GM18498 (cell line): ENCODE results near the gene ITGAL.

Experiments used
- ATAC-seq: cut with Tn5 transposase; IDR thresholded peaks from one replicate; pipeline ENCODE4 v1.9.1; 2021; ENCODE audit warnings: mild to moderate bottlenecking, moderate library complexity; ENCODE audit not compliant: unreplicated experiment

ITGAL gene

DNA sequence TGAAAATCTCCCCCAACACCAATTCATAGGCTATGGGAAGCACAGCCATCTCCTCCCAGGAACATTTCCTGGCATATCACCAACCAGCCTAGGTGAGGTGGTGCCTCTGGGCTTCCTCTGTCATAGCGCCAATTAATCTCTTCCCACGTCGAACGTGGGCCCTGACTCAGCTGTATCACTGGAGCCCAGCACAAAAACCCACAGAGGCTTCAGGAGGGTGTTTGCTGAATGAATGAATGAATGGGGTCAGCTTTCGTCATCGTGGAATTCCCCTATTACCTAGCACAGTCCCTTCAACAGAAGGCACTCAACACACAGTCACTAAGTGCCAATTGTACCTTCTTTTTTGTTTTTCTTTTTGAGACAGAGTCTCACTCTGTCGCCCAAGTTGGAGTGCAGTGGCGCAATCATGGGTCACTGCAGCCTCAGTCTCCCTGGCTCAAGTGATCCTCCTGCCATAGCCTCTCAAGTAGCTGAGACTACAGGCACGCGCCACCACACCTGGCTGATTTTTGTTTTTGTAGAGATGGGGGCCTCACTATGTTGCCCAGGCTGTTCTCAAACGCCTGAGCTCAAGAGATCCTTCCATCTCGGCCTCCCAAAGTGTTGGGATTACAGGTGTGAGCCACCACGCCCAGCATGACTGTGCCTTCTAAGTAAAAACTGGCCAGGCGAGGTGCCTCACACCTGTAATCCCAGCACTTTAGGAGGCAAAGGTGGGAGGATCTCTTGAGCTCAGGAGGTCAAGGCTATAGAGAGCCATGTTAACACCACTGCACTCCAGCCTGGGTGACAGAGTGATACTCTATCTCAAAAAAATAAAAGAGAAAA is 94.8 kb downstream of the ITGAL start:
- no peak for ATAC-seq

DNA sequence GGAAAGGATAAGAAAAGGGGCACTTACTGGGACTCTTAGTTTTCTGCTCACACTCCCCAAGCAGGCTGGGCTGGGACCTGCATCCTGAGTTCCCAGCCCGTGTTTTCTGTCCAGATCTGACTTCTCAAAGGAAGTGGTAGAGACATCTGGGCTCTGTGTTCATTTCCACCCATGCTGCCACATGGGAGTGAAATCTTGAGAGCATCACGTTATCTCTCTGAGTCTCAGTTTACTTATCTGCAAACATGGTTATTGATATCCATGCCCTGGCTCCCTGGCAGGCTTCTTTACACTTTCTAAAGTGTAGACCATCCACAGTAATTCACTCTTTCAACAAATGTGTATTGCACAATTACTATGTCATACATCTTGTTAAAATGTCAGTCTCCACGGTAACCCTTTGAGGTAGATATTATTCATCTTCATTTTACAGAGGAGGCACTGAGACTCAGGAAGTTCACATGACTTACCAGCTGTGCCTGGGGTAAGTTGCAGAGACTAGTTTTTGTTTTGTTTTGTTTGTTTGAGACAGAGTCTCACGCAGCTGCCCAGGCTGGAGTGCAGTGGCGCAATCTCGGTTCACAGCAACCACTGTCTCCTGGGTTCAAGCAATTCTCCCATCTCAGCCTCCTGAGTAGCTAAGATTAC is 95.6 kb downstream of the ITGAL start:
- no peak for ATAC-seq

DNA sequence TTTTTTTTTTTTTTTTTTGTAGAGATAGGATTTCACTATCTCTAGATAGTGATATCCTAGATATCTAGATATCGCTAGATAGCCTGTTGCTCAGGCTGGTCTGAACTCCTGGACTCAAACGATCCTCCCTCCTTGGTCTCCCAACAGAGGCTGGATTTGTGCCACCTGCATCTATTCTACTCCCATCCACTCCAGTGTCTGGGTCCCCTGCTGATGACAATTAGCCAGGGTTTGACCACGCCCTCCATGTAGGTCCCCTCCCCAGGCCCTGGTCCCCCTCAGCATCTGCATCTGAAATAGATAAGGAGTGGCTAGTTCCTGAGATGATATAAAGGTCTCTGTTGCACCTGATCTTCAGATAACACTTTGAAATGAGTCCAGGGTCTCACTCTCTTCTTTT is 96.7 kb downstream of the ITGAL start:
- no peak for ATAC-seq

DNA sequence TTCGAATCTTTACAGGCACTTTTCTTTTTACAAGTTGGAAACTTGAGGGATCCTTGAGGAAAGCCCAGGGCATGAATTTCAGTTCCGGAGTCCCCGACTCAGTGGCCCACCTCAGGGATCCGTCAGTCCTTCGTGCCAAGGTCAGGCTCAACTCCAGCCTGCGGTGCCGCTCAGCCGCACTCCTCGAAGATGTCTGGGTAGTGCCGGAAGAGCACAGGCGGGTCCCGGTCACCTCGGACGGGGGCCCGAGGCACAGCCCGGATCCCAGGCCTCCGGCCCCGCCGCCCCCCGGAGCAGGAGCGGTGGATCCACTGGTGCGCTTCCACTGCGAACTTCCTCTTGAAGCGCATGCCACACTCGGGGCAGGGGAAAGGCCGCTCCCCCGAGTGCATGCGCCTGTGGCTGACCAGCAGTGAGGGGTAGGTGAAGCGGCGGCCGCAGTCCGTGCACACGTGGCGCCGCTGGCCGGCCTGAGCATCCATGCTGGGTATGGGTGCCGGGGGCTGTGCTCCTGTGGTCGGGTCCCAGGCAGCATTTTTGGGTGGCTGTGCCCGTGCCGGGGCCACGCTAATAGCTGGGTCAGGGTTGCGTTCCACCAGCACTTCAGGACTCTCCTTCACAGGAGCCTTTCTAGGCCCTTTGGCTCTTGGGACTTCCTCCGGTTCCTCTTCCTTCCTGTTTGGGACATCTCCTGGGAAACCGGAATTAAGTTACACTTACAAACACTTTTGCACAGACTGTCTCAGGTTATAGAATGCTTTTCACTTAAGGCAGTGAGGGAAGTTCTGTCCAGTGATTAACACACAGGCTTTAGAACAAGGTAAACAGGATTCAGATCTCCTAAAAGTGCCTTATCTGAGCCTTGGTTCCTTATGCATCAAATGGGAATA is 97.4 kb downstream of the ITGAL start:
- ATAC-seq, result no peak

DNA sequence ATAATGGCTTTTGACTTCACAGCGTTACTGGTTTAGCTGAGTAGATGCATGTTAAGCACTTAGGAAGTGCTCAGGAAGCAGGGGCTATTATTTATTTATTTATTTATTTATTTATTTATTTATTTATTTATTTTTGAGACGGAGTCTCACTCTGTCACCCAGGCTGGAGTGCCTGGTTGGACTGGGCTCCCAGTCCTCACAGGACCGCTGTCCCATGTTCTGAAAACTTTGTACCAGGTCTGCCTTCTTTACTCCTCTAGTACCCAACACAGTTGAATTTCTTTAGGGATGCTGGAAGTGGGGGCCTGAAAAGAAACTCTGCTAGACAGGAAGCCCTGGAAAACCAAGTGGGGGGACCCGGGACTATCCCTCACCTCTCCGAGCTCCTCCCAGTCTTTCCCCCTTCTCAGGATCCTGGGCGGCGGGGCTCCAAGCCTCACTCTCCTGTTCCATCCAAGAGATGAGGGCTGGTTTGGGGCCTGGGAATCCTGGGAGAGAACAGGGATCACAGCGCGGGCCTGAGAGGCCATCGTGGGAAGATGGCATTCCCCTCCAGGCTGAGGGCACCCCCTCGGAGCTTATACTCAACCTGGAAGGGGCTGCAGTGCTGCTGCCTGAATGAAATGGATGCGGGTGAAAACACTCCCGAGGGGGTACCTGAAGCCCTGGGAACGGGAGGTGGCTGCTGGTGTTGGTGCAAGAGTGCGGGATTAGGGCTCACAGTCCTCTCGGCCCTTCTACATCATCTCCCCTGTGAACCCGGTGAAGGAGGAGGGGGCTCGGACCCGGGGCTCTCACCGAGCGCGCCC is 98.3 kb downstream of the ITGAL start:
- no peak for ATAC-seq

DNA sequence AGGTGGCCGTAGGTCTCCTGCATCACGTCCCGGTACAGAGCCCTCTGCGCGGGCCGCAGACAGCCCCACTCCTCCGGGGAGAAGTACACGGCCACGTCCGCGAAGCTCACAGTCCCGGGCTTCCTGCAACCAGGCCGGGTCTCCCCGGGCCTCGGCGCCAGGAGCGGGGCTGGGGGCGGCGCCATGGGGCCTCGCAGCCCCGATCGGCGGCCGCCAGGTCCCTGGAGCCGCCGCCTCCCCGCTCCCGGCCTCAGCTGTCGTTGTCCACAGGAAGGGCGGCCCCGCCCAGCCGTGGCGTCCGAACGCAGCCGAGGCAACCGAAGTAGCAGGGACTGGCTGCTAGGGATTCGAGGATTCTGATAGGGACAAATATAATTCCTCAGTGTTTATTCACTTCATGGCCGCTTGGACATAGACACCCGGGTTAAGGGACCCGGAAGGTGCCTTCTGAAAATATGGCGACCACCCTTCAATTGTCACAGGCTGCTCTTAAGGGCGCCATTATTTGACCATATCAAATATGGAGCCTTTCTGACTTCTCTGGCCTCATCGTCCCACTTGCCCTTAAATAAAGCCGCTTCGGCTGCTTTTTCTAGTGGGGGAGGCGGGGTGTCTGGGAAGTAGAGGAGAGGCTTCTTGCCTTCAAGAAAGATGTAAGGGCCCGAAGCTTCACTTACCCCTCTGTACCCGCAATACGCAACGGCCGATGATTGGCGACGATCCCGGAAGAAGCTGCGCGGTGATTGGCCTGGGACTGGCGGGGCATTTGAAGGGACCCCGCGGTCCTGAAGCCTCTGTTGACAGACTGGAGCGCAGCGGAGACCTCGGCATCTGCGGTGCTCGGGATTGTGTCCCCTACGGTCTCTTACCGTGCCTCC is 99.1 kb downstream of the ITGAL start, which contains the start of gene ZNF688:
ZNF688 (minus strand) TSS at position 270 of the 878 bp plus-strand sequence; CDS start at position 185, 85 bp downstream.
- ATAC-seq, result peak; percentile 75
